Measurements from ENCODE around the gene MRLN.

DNA sequence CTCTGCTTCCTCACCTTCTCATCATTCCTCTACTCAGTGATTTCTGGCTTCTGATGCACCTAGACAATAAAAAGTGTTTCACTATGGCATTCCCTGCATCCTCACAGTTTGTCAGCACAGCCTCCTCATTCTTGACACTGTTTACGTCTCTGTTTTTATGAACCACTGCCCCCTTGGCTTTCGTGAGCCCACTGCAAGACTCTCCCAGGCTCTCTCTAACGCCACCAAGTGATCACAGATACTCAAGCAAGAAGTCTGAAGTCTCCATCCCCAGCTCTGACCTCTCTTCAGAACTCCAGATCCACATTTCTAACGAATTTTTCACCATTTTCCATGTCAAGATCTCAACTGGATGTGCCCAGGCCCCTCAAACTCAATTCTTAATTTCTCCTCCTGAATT, 52.5 kb downstream of the MRLN start:
- TF ChIP-seq, protein P1, sequence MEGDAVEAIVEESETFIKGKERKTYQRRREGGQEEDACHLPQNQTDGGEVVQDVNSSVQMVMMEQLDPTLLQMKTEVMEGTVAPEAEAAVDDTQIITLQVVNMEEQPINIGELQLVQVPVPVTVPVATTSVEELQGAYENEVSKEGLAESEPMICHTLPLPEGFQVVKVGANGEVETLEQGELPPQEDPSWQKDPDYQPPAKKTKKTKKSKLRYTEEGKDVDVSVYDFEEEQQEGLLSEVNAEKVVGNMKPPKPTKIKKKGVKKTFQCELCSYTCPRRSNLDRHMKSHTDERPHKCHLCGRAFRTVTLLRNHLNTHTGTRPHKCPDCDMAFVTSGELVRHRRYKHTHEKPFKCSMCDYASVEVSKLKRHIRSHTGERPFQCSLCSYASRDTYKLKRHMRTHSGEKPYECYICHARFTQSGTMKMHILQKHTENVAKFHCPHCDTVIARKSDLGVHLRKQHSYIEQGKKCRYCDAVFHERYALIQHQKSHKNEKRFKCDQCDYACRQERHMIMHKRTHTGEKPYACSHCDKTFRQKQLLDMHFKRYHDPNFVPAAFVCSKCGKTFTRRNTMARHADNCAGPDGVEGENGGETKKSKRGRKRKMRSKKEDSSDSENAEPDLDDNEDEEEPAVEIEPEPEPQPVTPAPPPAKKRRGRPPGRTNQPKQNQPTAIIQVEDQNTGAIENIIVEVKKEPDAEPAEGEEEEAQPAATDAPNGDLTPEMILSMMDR (IDR thresholded peaks at IDR 0.05; ENCODE audit: control extremely low read depth in 1 of 3, insufficient read depth in 1 of 3, low read depth in 1 of 3, low read length in 3 of 3): peak; percentile 53 to 97 (median 80)
- TF ChIP-seq POLR2AphosphoS5 (IDR thresholded peaks at IDR 0.05; ENCODE audit: low read depth, low read length) (no peak), YY1 (IDR thresholded peaks at IDR 0.05; ENCODE audit: low read depth, low read length) (no peak), RNF2 (IDR thresholded peaks at IDR 0.05; ENCODE audit: borderline replicate concordance, low read depth, low read length, missing control alignments, poor library complexity, severe bottlenecking) (no peak)
- TF ChIP-seq, protein P2, sequence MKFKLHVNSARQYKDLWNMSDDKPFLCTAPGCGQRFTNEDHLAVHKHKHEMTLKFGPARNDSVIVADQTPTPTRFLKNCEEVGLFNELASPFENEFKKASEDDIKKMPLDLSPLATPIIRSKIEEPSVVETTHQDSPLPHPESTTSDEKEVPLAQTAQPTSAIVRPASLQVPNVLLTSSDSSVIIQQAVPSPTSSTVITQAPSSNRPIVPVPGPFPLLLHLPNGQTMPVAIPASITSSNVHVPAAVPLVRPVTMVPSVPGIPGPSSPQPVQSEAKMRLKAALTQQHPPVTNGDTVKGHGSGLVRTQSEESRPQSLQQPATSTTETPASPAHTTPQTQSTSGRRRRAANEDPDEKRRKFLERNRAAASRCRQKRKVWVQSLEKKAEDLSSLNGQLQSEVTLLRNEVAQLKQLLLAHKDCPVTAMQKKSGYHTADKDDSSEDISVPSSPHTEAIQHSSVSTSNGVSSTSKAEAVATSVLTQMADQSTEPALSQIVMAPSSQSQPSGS (IDR thresholded peaks at IDR 0.05; ENCODE audit: low read length): no peak

All from H1 (cell line).